CD4-positive, alpha-beta T cell treated with Interleukin-6 at 100 ng/mL for 8 hours (primary cell): ENCODE results near the gene CFB.
A peak's percentile ranks its signal among the peaks of the same experiment; 100 is the strongest.

Experiments used
- DNase-seq: peaks from one replicate; pipeline ENCODE4 v3.0.0-alpha.2; 2020; ENCODE audit warnings: mixed read lengths, low spot score

Gene CFB

GRCh38 chr6:31948306-31948705, 2.4 kb downstream of the CFB start:
- DNase-seq, result no peak

GRCh38 chr6:31948753-31949413, 3.0 kb downstream of the CFB start:
- no peak for DNase-seq

DNA sequence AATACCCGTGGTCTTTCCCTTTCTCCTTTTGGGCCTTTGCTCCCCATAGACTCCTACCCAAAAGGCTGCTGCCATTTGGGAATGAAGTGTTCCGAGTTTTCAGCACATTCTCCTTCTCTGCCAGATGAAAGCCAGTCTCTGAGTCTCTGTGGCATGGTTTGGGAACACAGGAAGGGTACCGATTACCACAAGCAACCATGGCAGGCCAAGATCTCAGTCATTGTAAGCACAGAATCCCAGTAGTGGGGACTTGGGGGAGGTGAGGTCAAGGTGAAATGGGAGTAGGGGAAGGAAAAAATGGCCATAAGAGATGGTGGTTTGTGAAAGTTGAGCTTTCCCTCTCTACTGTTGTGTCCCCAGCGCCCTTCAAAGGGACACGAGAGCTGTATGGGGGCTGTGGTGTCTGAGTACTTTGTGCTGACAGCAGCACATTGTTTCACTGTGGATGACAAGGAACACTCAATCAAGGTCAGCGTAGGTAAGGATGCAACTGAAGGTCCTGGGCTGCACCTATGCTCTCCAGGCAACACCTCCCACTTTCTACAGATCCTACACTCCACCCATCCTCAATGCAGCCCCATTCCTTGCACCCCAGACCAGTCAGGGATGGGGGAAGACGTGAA, 4.1 kb downstream of the CFB start:
- DNase-seq, result no peak

DNA sequence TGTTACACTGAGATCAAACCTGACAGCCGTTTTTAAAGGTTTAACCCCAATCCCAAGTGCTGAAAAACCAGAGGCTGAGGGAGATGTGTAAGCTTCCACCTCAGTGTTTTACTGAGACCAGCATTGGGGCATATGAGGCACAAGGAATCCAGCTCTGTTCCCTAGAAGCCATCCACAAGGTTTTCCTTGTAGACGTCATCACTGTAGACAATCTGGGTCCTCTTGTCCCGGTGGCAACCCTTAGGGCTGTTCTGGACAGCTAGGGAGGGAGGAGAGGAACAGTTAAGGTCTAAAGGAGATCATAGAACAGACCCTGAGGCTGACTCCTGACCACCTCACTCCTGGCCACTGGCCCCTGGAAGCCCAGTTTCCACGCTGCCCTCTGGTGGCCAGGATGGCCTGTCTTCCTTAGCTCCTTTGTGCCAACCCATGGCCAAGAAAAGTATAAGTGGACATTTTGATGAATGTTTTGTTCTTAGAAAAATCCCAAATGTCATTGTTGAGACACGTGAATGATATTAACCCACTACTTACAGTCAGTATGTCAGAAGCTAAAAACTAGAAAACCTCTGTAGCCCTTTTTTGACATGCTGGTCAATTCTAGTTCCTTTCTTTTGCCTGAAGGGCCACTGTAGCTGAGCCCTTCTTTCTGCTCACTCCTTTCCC, 6.4 kb downstream of the CFB start:
- DNase-seq, result peak; percentile 23

DNA sequence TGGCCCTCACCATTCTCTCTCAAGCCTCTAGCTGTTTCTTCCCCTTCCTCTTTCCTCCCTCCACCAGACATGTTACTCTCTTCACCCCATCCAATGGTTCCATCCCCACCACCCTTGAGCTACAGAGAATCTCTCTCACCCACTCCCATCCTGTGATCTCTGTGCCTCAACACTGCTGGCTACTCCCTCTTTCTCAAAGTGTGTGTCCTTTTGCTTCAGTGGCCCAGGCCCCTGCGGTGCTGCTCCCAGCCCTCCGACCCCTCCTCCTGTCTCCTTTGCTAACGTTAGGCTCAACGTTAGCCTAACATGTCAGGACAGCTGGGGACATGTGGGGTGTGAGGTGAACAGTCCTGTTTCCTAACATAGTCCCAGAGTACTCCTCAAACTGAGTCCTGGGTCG, 7.0 kb downstream of the CFB start:
- no peak for DNase-seq

- no peak for DNase-seq
Measured at GRCh38 chr6:31954511-31954910, 8.6 kb downstream of the CFB start.

DNA sequence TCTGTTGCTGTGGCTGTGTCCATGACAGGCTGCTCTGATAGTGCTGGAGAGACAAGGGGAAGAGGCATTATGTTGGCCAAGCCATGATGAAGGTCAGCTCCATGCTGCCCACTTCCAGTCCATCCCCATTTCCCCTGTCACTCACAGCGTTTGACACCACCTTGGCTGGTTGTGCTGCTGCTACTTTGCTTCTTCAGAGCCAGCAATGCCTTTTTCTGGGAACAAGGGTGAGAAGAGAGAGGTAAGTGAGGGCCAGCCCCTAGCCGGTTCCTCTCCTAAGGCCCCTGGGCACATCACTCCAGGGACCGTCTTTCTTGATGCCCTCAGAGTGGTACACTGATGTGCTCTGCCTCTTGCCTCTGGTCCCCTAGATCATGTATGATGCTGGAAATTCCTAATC, 10.9 kb downstream of the CFB start:
- no peak for DNase-seq

DNA sequence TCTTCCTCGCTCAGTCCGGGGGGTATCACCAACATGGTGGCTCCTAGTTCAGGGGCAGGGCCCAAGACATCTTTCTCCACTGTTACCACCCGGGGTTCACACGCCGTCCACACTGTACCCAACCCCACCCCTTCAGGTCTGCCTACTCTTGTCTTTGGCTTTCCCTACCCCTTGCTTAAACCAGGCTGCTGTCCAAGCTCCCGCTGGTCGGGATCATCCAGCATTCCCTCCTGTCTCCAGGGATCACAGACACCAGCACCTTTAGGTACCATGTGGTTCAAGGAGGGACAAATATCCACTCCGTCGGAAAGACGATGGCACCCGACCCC, 12.5 kb downstream of the CFB start:
- no peak for DNase-seq

DNA sequence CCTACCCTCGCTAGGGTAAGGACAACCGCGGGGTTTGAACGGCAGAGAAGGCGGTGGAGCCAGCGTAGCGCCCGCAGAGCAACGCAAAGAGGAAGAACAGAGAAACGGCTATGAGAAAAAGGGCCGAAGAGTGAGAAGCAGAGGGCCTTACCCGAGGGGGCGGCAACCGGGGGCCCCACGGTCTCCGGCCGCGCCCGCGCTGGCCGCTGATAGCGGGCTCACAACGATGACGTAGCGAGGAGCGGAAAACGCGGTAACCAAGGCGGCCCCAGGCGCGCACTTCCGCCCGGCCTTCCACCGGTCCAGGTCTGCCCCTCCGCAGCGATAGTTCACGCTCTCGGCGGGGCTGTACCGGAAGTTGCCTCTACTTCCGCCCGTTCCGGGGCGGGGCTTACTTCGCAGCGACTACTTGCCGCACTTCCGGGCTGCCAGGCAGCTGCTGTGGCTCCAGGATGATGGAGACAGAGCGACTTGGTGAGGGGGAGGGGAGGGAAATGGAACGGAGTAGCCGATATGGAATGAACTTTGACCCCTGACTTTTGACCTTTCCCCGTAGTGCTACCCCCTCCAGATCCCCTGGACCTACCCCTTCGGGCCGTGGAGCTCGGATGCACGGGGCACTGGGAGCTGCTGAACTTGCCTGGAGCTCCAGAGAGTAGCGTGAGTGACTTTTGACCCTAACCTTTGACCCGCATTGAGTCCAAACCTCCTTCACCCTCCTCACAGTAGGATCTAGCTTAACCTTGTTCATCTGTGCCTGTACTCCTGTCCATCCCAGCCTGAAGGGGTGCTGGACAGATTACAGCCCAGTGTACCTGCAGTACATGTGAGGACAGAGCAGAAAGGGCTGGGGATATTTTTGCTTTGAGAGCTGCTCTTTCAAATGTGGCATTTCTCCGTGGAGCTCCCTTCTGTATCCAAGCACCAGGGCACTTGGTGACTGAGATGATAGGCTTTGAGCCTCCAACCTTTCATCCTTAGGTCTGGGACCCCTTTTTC, 13.1 kb downstream of the CFB start, which contains the start of the genes NELFE and SKIC2:
Gene NELFE, minus strand, starts transcription at position 231 of the 999 bp plus-strand sequence. CDS start 525 bp downstream, outside the sequence.
Gene SKIC2, plus strand, starts transcription at position 435 of the 999 bp plus-strand sequence. Its CDS starts 18 bp downstream, at position 453.
- DNase-seq, result peak; percentile 98

DNA sequence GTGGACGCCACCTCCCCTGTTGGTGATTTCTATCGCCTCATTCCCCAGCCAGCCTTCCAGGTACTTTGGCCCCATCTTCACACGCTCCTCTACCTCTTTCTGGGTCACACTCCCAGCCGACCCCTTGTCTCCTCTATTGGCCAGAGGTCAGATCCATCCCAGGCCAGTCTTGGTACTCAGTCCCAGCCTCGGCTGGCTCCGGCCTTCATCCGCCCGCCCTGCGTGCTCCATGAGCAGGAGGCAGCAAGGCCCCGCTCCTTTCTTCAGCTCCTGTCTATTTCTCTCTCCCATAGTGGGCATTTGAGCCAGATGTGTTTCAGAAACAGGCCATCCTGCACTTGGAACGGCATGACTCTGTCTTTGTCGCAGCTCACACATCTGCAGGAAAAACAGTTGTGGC, 15.7 kb downstream of the CFB start:
- DNase-seq, result no peak

- no peak for DNase-seq
Measured at GRCh38 chr6:31963921-31964320, 18.0 kb downstream of the CFB start.

DNA sequence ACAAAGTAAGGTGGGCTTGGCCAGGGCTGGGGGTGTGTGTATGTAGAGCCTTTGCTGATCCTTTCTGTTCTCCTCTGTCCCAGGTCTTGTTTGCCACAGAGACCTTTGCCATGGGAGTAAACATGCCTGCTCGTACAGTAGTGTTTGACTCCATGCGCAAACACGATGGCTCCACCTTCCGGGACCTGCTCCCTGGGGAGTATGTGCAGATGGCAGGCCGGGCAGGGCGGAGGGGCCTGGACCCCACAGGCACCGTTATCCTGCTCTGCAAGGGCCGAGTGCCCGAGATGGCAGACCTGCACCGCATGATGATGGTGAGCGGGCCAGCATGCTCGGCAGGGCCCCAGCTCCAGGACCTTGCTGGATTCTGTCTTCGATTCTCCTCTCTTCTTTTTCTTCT, 19.8 kb downstream of the CFB start:
- no peak for DNase-seq

DNA sequence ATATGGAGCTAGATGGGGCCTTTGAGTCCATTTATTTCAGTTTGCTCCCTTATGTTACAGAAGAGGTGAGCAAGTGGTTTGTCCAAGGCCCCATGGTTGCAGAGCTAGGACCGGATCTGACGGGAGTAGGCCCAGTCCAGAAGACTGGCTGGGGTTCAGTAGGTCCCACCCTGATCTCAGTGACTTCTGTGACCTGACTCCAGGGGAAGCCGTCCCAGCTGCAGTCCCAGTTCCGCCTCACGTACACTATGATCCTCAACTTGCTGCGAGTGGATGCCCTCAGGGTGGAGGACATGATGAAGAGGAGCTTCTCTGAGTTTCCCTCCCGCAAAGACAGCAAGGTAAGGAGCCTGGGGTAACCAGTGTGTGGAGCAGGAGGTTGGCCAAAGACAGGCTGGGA, 20.6 kb downstream of the CFB start:
- DNase-seq, result no peak

DNA sequence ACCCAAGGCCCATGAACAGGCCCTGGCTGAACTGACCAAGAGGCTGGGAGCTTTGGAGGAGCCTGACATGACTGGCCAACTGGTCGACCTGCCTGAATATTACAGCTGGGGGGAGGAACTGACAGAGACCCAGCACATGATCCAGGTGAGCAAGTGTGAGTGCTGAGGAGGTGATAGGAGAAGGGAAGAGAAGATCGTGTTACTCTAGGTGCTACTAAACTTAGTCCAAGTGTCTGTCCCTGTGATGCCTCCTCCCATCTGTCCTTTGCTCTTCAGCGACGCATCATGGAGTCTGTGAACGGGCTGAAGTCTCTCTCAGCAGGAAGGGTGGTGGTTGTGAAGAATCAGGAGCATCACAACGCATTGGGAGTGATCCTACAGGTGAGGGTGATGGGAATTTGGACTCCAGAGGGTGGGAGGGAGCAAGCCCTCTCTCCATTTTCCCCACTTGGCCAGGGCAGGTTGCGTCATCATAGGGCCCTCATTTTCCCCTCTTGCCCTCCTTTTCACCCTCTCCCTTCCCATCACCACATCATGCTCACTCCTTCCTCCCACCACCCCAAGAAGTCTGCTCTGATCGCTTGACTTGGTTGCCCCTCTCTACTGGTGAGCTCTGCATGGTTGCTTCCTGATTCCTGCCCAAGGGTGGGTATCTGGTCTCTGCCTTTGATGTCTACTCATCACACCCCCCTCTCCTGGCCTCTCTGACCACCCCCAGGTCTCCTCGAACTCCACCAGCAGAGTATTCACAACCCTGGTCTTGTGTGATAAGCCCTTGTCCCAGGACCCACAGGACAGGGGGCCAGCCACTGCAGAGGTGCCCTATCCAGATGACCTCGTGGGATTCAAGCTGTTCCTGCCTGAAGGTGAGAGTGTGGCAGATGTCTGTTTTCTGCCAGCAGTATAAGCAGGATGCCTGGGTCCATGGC, 21.4 kb downstream of the CFB start:
- DNase-seq, result no peak

DNA sequence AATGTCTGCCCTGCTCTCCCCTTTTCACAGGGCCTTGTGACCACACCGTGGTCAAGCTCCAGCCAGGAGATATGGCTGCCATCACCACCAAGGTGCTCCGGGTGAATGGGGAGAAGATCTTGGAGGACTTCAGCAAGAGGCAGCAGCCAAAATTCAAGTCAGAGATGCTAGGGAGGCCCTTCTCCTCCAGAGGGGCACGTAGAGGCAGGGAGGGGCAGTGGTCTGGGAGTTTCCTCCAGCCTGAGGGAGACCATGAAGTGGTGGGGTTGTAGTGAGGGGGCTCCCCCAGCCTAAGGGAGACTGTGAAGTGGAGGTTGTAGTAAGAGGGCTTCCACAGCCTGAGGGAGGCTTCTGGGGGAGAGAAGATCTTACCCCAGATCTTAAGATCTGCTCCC, 22.0 kb downstream of the CFB start:
- no peak for DNase-seq

- no peak for DNase-seq
Measured at GRCh38 chr6:31968326-31968725, 22.4 kb downstream of the CFB start.

DNA sequence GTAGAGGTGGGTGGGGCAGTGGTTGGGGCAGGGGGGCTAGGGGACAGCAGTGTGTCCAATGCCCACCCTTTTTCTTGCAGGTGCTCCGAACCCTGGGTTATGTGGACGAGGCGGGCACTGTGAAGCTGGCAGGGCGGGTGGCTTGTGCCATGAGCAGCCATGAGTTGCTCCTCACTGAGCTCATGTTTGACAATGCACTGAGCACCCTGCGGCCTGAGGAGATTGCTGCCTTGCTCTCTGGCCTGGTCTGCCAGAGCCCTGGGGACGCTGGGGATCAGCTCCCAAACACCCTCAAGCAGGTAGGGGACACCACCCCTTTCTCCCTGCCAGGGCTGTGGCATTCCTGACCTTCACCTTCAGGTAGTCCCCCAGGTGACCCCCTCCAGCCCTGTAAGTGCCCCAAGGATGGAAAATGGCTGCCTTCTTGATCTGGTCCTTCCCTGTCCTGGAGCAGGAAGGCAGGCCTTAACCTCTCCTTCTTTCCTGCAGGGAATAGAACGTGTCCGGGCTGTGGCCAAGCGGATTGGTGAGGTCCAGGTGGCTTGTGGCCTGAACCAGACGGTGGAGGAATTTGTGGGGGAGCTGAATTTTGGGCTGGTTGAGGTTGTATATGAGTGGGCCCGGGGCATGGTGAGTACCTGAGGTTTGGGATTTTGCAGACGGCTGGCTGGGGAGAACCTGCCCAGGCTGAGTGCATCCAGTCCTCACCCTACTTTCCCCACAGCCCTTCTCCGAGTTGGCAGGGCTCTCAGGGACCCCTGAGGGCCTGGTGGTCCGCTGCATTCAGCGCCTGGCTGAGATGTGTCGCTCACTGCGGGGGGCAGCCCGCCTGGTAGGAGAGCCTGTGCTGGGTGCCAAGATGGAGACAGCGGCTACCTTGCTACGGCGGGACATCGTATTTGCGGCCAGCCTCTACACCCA, 23.2 kb downstream of the CFB start:
- no peak for DNase-seq

GRCh38 chr6:31969712-31970603, 24.1 kb downstream of the CFB start:
- no peak for DNase-seq
